H1 (cell line): Measurements from ENCODE around the gene RAB43. TPM values are rescaled to one million over a fixed set of nuclear protein-coding genes. Genes with fewer than 3 reads are reported as not detected.

ENCODE experiments used
- CTCF ChIA-PET: fragments of 300-600 bp; sonication (Branson Sonifier 250); formaldehyde crosslinking; loops from one replicate; lab custom pipeline; 2021; ENCODE audit not compliant: partially characterized antibody; lab: Charles Lee
- POLR2A ChIA-PET: fragments of 300-600 bp; sonication (Branson Sonifier 250); formaldehyde crosslinking; loops from one replicate; lab custom pipeline; 2021; ENCODE audit warnings: inconsistent platforms; ENCODE audit not compliant: partially characterized antibody; lab: Charles Lee
- DNase-seq, 2 experiments: peaks; one replicate each; pipeline versions ENCODE4 v3.0.0 to v3.0.0-alpha.2; 2010 to 2022; ENCODE audit warnings: low spot score in 2 of 2, low read depth in 1 of 2, mixed read lengths in 1 of 2
- FAIRE-seq: peaks from 2 replicates; lab custom pipeline; 2011; peaks lifted over from hg19 to GRCh38; lab: Jason Lieb, UNC
- H2AFZ ChIP-seq: 2 replicates; pipeline ENCODE4 v1.8.1; 2012; ENCODE audit warnings: low read length, inconsistent platforms
- H2AK5ac ChIP-seq: 2 replicates; pipeline ENCODE4 v1.6.1; 2013; ENCODE audit warnings: low read depth, low read length
- H2BK120ac ChIP-seq: replicated peaks from 2 replicates; pipeline ENCODE3; 2013; ENCODE audit warnings: low read depth, low read length, inconsistent platforms
- H2BK12ac ChIP-seq: 2 replicates; pipeline ENCODE4 v1.6.1; 2013; ENCODE audit warnings: low read depth, low read length
- H2BK15ac ChIP-seq: 2 replicates; pipeline ENCODE4 v1.6.1; 2013; ENCODE audit warnings: low read length
- H2BK20ac ChIP-seq: 2 replicates; pipeline ENCODE4 v1.6.1; 2013; ENCODE audit warnings: low read length
- H2BK5ac ChIP-seq: 2 replicates; pipeline ENCODE4 v1.6.1; 2013; ENCODE audit warnings: low read depth, low read length
- H3K14ac ChIP-seq: 2 replicates; pipeline ENCODE4 v1.6.1; 2013; ENCODE audit warnings: inconsistent platforms; ENCODE audit not compliant: insufficient read length
- H3K18ac ChIP-seq: 2 replicates; pipeline ENCODE4 v1.6.1; 2013; ENCODE audit warnings: low read length; ENCODE audit errors: extremely low read depth
- H3K23ac ChIP-seq: 2 replicates; pipeline ENCODE4 v1.6.1; 2013; ENCODE audit warnings: inconsistent platforms; ENCODE audit not compliant: insufficient read length
- H3K23me2 ChIP-seq: 2 replicates; pipeline ENCODE4 v1.6.1; 2013; ENCODE audit warnings: low read depth, low read length
- H3K27ac ChIP-seq: 2 replicates; pipeline ENCODE4 v1.6.1; 2011; ENCODE audit warnings: low read depth, low read length, inconsistent platforms
- H3K27me3 ChIP-seq, 4 experiments: replicated peaks in 1 of 4; 1 replicate in 1 of 4; 2 replicates in 3 of 4; pipeline versions ENCODE4 v1.6.1 to v1.8.1; 2011 to 2013; ENCODE audit warnings: low read length in 3 of 4, mild to moderate bottlenecking in 3 of 4, inconsistent platforms in 2 of 4, mixed read lengths in 2 of 4, moderate library complexity in 1 of 4; ENCODE audit not compliant: control insufficient read depth in 3 of 4, insufficient read depth in 3 of 4; ENCODE audit errors: extremely low read depth in 1 of 4
- H3K36me3 ChIP-seq, 4 experiments: 2 replicates each; pipeline versions ENCODE4 v1.6.1 to v1.8.1; 2011 to 2013; ENCODE audit warnings: mild to moderate bottlenecking in 4 of 4, low read length in 3 of 4, moderate library complexity in 2 of 4, control low read depth in 1 of 4, inconsistent platforms in 1 of 4; ENCODE audit not compliant: insufficient read depth in 4 of 4, control insufficient read depth in 2 of 4
- H3K4ac ChIP-seq: replicated peaks from 2 replicates; pipeline ENCODE3; 2013; ENCODE audit warnings: low read length, low read depth, mixed read lengths, inconsistent platforms; ENCODE audit not compliant: insufficient read length
- H3K4me1 ChIP-seq, 4 experiments: replicated peaks in 1 of 4; 1 replicate in 1 of 4; 2 replicates in 3 of 4; pipeline versions ENCODE4 v1.6.1 to v1.8.1; 2011 to 2013; ENCODE audit warnings: low read length in 3 of 4, inconsistent platforms in 2 of 4, mixed read lengths in 1 of 4; ENCODE audit not compliant: insufficient read depth in 4 of 4, control insufficient read depth in 3 of 4
- H3K4me2 ChIP-seq, 2 experiments: 2 replicates each; pipeline versions ENCODE4 v1.6.1 to v1.8.1; 2011 to 2013; ENCODE audit warnings: low read depth in 2 of 2, low read length in 2 of 2, control low read depth in 1 of 2, inconsistent platforms in 1 of 2, mild to moderate bottlenecking in 1 of 2; ENCODE audit not compliant: insufficient read depth in 1 of 2
- H3K4me3 ChIP-seq, 4 experiments: fragments of 200-600, 300-600 bp in 1 of 4; sonication (generic), shearing (Covaris generic), sonication (Bioruptor Twin) in 1 of 4; 2 replicates each; pipeline versions ENCODE4 v1.5.1 to v1.8.1; 2011 to 2016; ENCODE audit warnings: low read length in 4 of 4, low read depth in 3 of 4, control low read depth in 2 of 4, inconsistent platforms in 2 of 4, mild to moderate bottlenecking in 2 of 4, mixed read lengths in 1 of 4, moderate library complexity in 1 of 4; ENCODE audit not compliant: insufficient read depth in 2 of 4; ENCODE audit errors: extremely low read depth in 1 of 4
- H3K56ac ChIP-seq: replicated peaks from 2 replicates; pipeline ENCODE3; 2013; ENCODE audit warnings: low read depth, mild to moderate bottlenecking, mixed read lengths, low read length, inconsistent platforms; ENCODE audit not compliant: insufficient read length
- H3K79me1 ChIP-seq: 2 replicates; pipeline ENCODE4 v1.6.1; 2013; ENCODE audit warnings: low read depth, low read length, control low read depth
- H3K79me2 ChIP-seq, 2 experiments: 2 replicates each; pipeline versions ENCODE4 v1.6.1 to v1.8.1; 2012 to 2013; ENCODE audit warnings: low read length in 2 of 2, mild to moderate bottlenecking in 2 of 2, inconsistent platforms in 1 of 2; ENCODE audit not compliant: insufficient read depth in 2 of 2, control insufficient read depth in 1 of 2
- H3K9ac ChIP-seq, 4 experiments: replicated peaks in 1 of 4; 1 replicate in 1 of 4; 2 replicates in 3 of 4; pipeline versions ENCODE4 v1.6.1 to v1.8.1; 2011 to 2013; ENCODE audit warnings: low read depth in 3 of 4, low read length in 3 of 4, control low read depth in 2 of 4, mild to moderate bottlenecking in 2 of 4, moderate library complexity in 2 of 4, inconsistent platforms in 1 of 4; ENCODE audit errors: extremely low read depth in 1 of 4
- H3K9me3 ChIP-seq, 2 experiments: 2 replicates each; pipeline versions ENCODE4 v1.6.1 to v1.8.1; 2012 to 2013; ENCODE audit warnings: mild to moderate bottlenecking in 2 of 2, moderate library complexity in 2 of 2, control low read depth in 1 of 2, inconsistent platforms in 1 of 2, low read depth in 1 of 2, low read length in 1 of 2, mixed read lengths in 1 of 2; ENCODE audit not compliant: insufficient read depth in 2 of 2
- H4K20me1 ChIP-seq, 2 experiments: replicated peaks in 1 of 2; 2 replicates each; pipeline versions ENCODE3 to v1.8.1; 2011 to 2013; ENCODE audit warnings: inconsistent platforms in 2 of 2, low read length in 2 of 2, mild to moderate bottlenecking in 1 of 2; ENCODE audit not compliant: insufficient read depth in 2 of 2, control insufficient read depth in 1 of 2
- H4K5ac ChIP-seq: 2 replicates; pipeline ENCODE4 v1.6.1; 2013; ENCODE audit warnings: low read length, low read depth, mixed read lengths, inconsistent platforms; ENCODE audit not compliant: insufficient read length
- H4K8ac ChIP-seq: 2 replicates; pipeline ENCODE4 v1.8.0; 2013; ENCODE audit warnings: mild to moderate bottlenecking, moderate library complexity, low read length, inconsistent platforms; ENCODE audit not compliant: insufficient read depth; ENCODE audit errors: extremely low read depth
- H4K91ac ChIP-seq: replicated peaks from 2 replicates; pipeline ENCODE3; 2013; ENCODE audit warnings: low read length, mixed read lengths, inconsistent platforms; ENCODE audit not compliant: insufficient read length
- EGR1 ChIP-seq: IDR thresholded peaks from 2 replicates; pipeline ENCODE4 v1.6.1; 2011; ENCODE audit warnings: low read depth, low read length, borderline replicate concordance
- MAFK ChIP-seq: IDR thresholded peaks from 2 replicates; pipeline ENCODE4 v1.6.1; 2012; ENCODE audit warnings: low read depth, mild to moderate bottlenecking, improper control_type of control experiment, low read length
- NRF1 ChIP-seq: IDR thresholded peaks from 2 replicates; pipeline ENCODE4 v1.6.1; 2011; ENCODE audit warnings: mild to moderate bottlenecking, low read depth, low read length, improper control_type of control experiment
- PHF8 ChIP-seq: fragments of 200-600 bp; sonication (generic); conservative IDR thresholded peaks from 2 replicates; pipeline ENCODE4 v1.7.1; 2012; ENCODE audit warnings: low read depth, mild to moderate bottlenecking, inconsistent platforms, low read length, moderate library complexity
- TAF7 ChIP-seq: optimal IDR thresholded peaks from 2 replicates; pipeline ENCODE3; 2011; ENCODE audit warnings: low read depth, mild to moderate bottlenecking, inconsistent platforms, low read length, moderate library complexity, borderline replicate concordance
- WGBS, 2 experiments: shearing (Covaris generic) in 1 of 2; methylation state at CpG; one replicate each; pipeline versions ENCODE4 v1.1.6 to v1.1.7; 2013 to 2015; ENCODE audit warnings: low lambda C conversion rate in 2 of 2, mixed read lengths in 2 of 2, inconsistent platforms in 1 of 2, low coverage in 1 of 2, missing lambda C conversion rate in 1 of 2; ENCODE audit not compliant: insufficient replicate concordance in 2 of 2, insufficient coverage in 1 of 2, insufficient read length in 1 of 2; ENCODE audit errors: extremely low coverage in 1 of 2, missing lambda C conversion rate in 1 of 2; 5-methylcytosine and 5-hydroxymethylcytosine counted together
- polyA plus RNA-seq, 7 experiments: library from polyadenylated mRNA; depleted of rRNA in 3 of 7; stranded (reverse) in 5 of 7; unstranded in 2 of 7; fragments of >200 nt in 5 of 7; fragments of 200-250 nt in 2 of 7; gene quantifications; 1 replicate in 5 of 7; 2 replicates in 1 of 7; 4 replicates in 1 of 7; pipeline versions ENCODE4 v1.2.1 to v1.2.3, GENCODE V29; 2011 to 2013; ENCODE audit warnings: missing spikeins in 2 of 7, mixed read lengths in 2 of 7
- total RNA-seq: library from RNA; stranded (reverse); fragmentation: NEBNext Ultra II Directional; extraction: Animal tissue kit (Norgen Biotek cat#: 25700); gene quantifications from 2 replicates; pipeline ENCODE4 v1.2.1, GENCODE V29; 2021

Gene RAB43
- total and polyA plus RNA-seq, 2 of the 8 experiments (the other 6 are each of a cell fraction or from before 2014, with no cell fraction given): 13.1 to 19.4 TPM

GRCh38 chr3:129164500-129164899 lies 42.9 kb upstream of the RAB43 start:
- Histone ChIP-seq H3K9me3 (no peaks in the 10 kb centered on the region), H4K20me1 (peaks cover 1% of the 10 kb centered on the region in 2 experiments), H3K27me3 (no peaks in the 10 kb centered on the region), H3K4me2 (no peak overlapping the region), H2BK20ac (no peak overlapping the region), H3K79me2 (peaks cover 2 to 12% of the 10 kb centered on the region in 2 experiments), H4K5ac (no peak overlapping the region), H4K8ac (no peak overlapping the region), H2BK15ac (no peak overlapping the region), H3K27ac (no peak overlapping the region), H3K4me3 (no peak overlapping the region), H3K4me1 (peaks cover 0 to 3% (median 1%) of the 10 kb centered on the region in 4 experiments; a peak in 4 of 7 replicates), H3K79me1 (peaks cover 2% of the 10 kb centered on the region; the same call in 1 of the 2 replicates), H3K14ac (no peak overlapping the region), H3K56ac (no peak overlapping the region), H2BK12ac (no peak overlapping the region), H3K23ac (no peak overlapping the region), H4K91ac (no peak overlapping the region)
- CTCF ChIA-PET: no interaction called here
- POLR2A ChIA-PET: interaction anchor here (0.8 to 3.7 kb wide), 6 partner anchors 8 to 151 kb away, joined by 3 to 22 read pairs (median 6); partner anchors contain the start of gene COPG1
- TF ChIP-seq TAF7 (no peak), EGR1 (no peak), MAFK (no peak), PHF8 (no peak), NRF1 (no peak)
- TF ChIP-seq, all 59 proteins: peak for 0
- no peak overlapping the region for H2BK120ac ChIP-seq
- H2AFZ ChIP-seq: no peak overlapping the region
- H3K18ac ChIP-seq: no peak overlapping the region
- peaks cover 9% of the 10 kb centered on the region for H3K23me2 ChIP-seq
- no peak overlapping the region for H3K9ac ChIP-seq
- peaks cover 3 to 27% (median 20%) of the 10 kb centered on the region in 4 experiments; a peak in 6 of 8 replicates for H3K36me3 ChIP-seq
- no peak overlapping the region for H2BK5ac ChIP-seq
- WGBS, 2 experiments: 93% methylated on average over 7 of the region's 7 CpGs; no CpG with 5 or more reads in 1 of the 2 experiments
- H3K4ac ChIP-seq: no peak overlapping the region
- FAIRE-seq (no peak), DNase-seq (no peak)
- H2AK5ac ChIP-seq: no peak overlapping the region
